Smooth muscle cell of the umbilical artery (primary cell): ENCODE data around the gene CHN2. TPM values are rescaled to one million over a fixed set of nuclear protein-coding genes. Genes with fewer than 3 reads are reported as not detected.

Experiments used
- total RNA-seq: library from RNA; depleted of rRNA; stranded (reverse); fragments of >200 nt; gene quantifications from 2 replicates; pipeline ENCODE4 v1.2.3, GENCODE V29; 2014

Gene CHN2
- total RNA-seq: 0.28 and 1.5 TPM in 2 replicates

GRCh38 chr7:29194594-29195427, at the start of gene CHN2:
Gene CHN2 (plus strand): TSS chr7:29194775.

GRCh38 chr7:29146057-29146706, 48.4 kb upstream of the CHN2 start, which contains the start of gene CPVL:
Gene CPVL (minus strand): TSS chr7:29146537. CDS start chr7:29121061, 25,476 bp downstream.

Other genes with a start within 250 kb of the CHN2 start
- 0.65 and 2.4 TPM in 2 replicates for gene TRIL, start 236.4 kb upstream of the CHN2 start, total RNA-seq
- 0.23 and 0.30 TPM in 2 replicates for gene CPVL, start 48.2 kb upstream of the CHN2 start, total RNA-seq